Mesenchymal stem cell (in vitro differentiated cells and primary cell): ENCODE results near the gene KPNA6.

ENCODE experiments used
- DNase-seq: peaks from one replicate; pipeline ENCODE4 v3.0.0-alpha.2; 2013
- H2AFZ ChIP-seq: one replicate; pipeline ENCODE4 v1.6.1; 2013; ENCODE audit warnings: low read depth, mild to moderate bottlenecking, control low read depth, inconsistent platforms, low read length, moderate library complexity
- H2AK5ac ChIP-seq: 2 replicates; pipeline ENCODE4 v1.6.1; 2013; ENCODE audit warnings: low read length, moderate library complexity, mild to moderate bottlenecking, inconsistent platforms; ENCODE audit not compliant: severe bottlenecking
- H2BK120ac ChIP-seq: one replicate; pipeline ENCODE4 v1.6.1; 2013; ENCODE audit warnings: low read depth, mild to moderate bottlenecking, inconsistent platforms, low read length, moderate library complexity
- H2BK12ac ChIP-seq, 2 experiments: one replicate each; pipeline ENCODE4 v1.6.1; 2013; ENCODE audit warnings: inconsistent platforms in 2 of 2, low read length in 2 of 2, mild to moderate bottlenecking in 2 of 2, moderate library complexity in 2 of 2, control low read depth in 1 of 2
- H2BK15ac ChIP-seq: one replicate; pipeline ENCODE4 v1.6.1; 2013; ENCODE audit warnings: mild to moderate bottlenecking, low read depth, inconsistent platforms; ENCODE audit not compliant: poor library complexity, severe bottlenecking
- H2BK5ac ChIP-seq: 2 replicates; pipeline ENCODE4 v1.6.1; 2013; ENCODE audit warnings: low read depth, mild to moderate bottlenecking, low read length, control low read depth, inconsistent platforms; ENCODE audit not compliant: poor library complexity, severe bottlenecking
- H3K14ac ChIP-seq, 2 experiments: one replicate each; pipeline ENCODE4 v1.6.1; 2013; ENCODE audit warnings: inconsistent platforms in 2 of 2, low read length in 2 of 2, control low read depth in 1 of 2, mild to moderate bottlenecking in 1 of 2, moderate library complexity in 1 of 2
- H3K18ac ChIP-seq, 2 experiments: one replicate each; pipeline ENCODE4 v1.6.1; 2013; ENCODE audit warnings: inconsistent platforms in 2 of 2, low read length in 2 of 2, control low read depth in 1 of 2, low read depth in 1 of 2, mild to moderate bottlenecking in 1 of 2
- H3K23ac ChIP-seq, 2 experiments: one replicate each; pipeline ENCODE4 v1.6.1; 2013; ENCODE audit warnings: inconsistent platforms in 2 of 2, low read length in 2 of 2, mild to moderate bottlenecking in 2 of 2, moderate library complexity in 2 of 2, control low read depth in 1 of 2
- H3K27ac ChIP-seq: 2 replicates; pipeline ENCODE4 v1.5.1; 2013; ENCODE audit warnings: mild to moderate bottlenecking, moderate library complexity, low read length, control low read depth, inconsistent platforms; ENCODE audit not compliant: poor library complexity, severe bottlenecking
- H3K27me3 ChIP-seq, 2 experiments: 2 replicates each; pipeline versions ENCODE4 v1.6.1 to v1.7.0; 2013; ENCODE audit warnings: low read length in 2 of 2, mild to moderate bottlenecking in 2 of 2, moderate library complexity in 2 of 2, control low read depth in 1 of 2, inconsistent platforms in 1 of 2; ENCODE audit not compliant: control insufficient read depth in 1 of 2, insufficient read depth in 1 of 2
- H3K36me3 ChIP-seq, 2 experiments: 2 replicates each; pipeline versions ENCODE4 v1.6.1 to v1.7.0; 2013; ENCODE audit warnings: low read length in 2 of 2, control low read depth in 1 of 2, inconsistent platforms in 1 of 2, low read depth in 1 of 2, mild to moderate bottlenecking in 1 of 2; ENCODE audit not compliant: insufficient read depth in 2 of 2, control insufficient read depth in 1 of 2
- H3K4ac ChIP-seq, 2 experiments: one replicate each; pipeline ENCODE4 v1.6.1; 2013; ENCODE audit warnings: inconsistent platforms in 2 of 2, low read length in 2 of 2, mild to moderate bottlenecking in 2 of 2, moderate library complexity in 2 of 2, control low read depth in 1 of 2, low read depth in 1 of 2
- H3K4me1 ChIP-seq: 2 replicates; pipeline ENCODE4 v1.6.1; 2013; ENCODE audit warnings: low read depth, low read length, control low read depth; ENCODE audit not compliant: control insufficient read depth, insufficient read depth
- H3K4me2 ChIP-seq: 2 replicates; pipeline ENCODE4 v1.6.1; 2013; ENCODE audit warnings: low read length, mild to moderate bottlenecking, inconsistent platforms; ENCODE audit not compliant: poor library complexity, severe bottlenecking
- H3K4me3 ChIP-seq, 2 experiments: 2 replicates each; pipeline versions ENCODE4 v1.5.1 to v1.7.0; 2013; ENCODE audit warnings: low read length in 2 of 2, mild to moderate bottlenecking in 2 of 2, control low read depth in 1 of 2, low read depth in 1 of 2; ENCODE audit not compliant: insufficient read depth in 1 of 2
- H3K79me1 ChIP-seq: replicated peaks from 2 replicates; pipeline ENCODE4 v1.6.1; 2013; ENCODE audit warnings: mild to moderate bottlenecking, control low read depth, low read length, inconsistent platforms; ENCODE audit not compliant: poor library complexity, severe bottlenecking
- H3K9ac ChIP-seq: 2 replicates; pipeline ENCODE4 v1.7.0; 2013; ENCODE audit warnings: mild to moderate bottlenecking, low read length, moderate library complexity
- H3K9me3 ChIP-seq: 2 replicates; pipeline ENCODE4 v1.7.0; 2013; ENCODE audit warnings: mild to moderate bottlenecking, low read length; ENCODE audit not compliant: control insufficient read depth
- H4K8ac ChIP-seq: one replicate; pipeline ENCODE4 v1.6.1; 2013; ENCODE audit warnings: inconsistent platforms, mild to moderate bottlenecking, low read length, moderate library complexity
- H4K91ac ChIP-seq: one replicate; pipeline ENCODE4 v1.6.1; 2013; ENCODE audit warnings: mild to moderate bottlenecking, low read length, inconsistent platforms
- WGBS: methylation state at CpG from one replicate; pipeline ENCODE4 v1.1.7; 2013; ENCODE audit warnings: mixed read lengths; 5-methylcytosine and 5-hydroxymethylcytosine counted together

KPNA6 gene

DNA sequence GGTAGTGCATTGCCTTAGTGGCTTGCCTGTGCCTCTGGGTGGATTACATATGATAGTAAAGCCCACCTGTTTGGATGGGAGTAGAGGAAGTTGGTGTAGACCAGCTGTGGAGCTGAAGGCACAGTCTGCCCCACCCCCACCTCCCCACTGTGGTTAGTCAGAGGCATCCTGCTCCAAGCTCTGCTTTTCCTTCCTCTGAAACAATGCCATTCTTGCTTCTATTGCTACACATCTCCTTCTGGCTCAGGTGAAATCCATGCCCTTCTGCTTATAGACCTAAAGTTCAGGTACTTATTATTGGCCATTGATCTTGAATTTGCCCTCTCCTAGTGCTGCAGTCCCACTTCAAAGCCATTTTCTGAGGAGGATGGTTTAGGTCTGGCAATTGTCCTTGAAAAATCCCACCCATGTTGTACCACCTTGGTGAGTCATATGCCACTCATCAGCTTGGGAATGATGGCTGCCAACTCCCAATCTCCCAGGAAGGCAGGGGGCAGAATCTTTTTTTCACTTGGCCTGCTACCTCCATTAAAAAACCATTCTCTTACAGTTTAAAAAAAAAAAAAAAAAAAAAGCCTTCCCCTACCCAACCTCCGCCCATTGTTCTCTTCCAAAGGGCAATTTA lies 64.9 kb downstream of the KPNA6 start:
- peak overlapping the region; percentile 61 for H2AK5ac ChIP-seq
- no peak overlapping the region for H2AFZ ChIP-seq
- H3K36me3 ChIP-seq = peaks cover 52 to 81% of the 10 kb centered on the region in 2 experiments
- no peak overlapping the region for H2BK5ac ChIP-seq
- no peak overlapping the region for H3K27ac ChIP-seq
- DNase-seq = no peak
- H2BK120ac ChIP-seq = no peak overlapping the region
- no peak overlapping the region for H3K18ac ChIP-seq
- peak overlapping the region in 1 of 2 experiments; percentile 3 for H2BK12ac ChIP-seq
- no peak overlapping the region for H3K14ac ChIP-seq
- no peak overlapping the region for H3K23ac ChIP-seq
- H2BK15ac ChIP-seq = no peak overlapping the region
- H3K9me3 ChIP-seq = no peaks in the 10 kb centered on the region
- H3K79me1 ChIP-seq = peaks cover 27% of the 10 kb centered on the region
- H3K4me2 ChIP-seq = no peak overlapping the region
- no peak overlapping the region for H3K4me3 ChIP-seq
- H3K27me3 ChIP-seq = no peaks in the 10 kb centered on the region
- H4K91ac ChIP-seq = no peak overlapping the region
- WGBS = 100% methylated on average over 1 of the region's 1 CpG
- H4K8ac ChIP-seq = peak overlapping the region; percentile 60
- H3K4ac ChIP-seq = no peak overlapping the region
- H3K9ac ChIP-seq = no peak overlapping the region
- peaks cover 5% of the 10 kb centered on the region for H3K4me1 ChIP-seq

DNA sequence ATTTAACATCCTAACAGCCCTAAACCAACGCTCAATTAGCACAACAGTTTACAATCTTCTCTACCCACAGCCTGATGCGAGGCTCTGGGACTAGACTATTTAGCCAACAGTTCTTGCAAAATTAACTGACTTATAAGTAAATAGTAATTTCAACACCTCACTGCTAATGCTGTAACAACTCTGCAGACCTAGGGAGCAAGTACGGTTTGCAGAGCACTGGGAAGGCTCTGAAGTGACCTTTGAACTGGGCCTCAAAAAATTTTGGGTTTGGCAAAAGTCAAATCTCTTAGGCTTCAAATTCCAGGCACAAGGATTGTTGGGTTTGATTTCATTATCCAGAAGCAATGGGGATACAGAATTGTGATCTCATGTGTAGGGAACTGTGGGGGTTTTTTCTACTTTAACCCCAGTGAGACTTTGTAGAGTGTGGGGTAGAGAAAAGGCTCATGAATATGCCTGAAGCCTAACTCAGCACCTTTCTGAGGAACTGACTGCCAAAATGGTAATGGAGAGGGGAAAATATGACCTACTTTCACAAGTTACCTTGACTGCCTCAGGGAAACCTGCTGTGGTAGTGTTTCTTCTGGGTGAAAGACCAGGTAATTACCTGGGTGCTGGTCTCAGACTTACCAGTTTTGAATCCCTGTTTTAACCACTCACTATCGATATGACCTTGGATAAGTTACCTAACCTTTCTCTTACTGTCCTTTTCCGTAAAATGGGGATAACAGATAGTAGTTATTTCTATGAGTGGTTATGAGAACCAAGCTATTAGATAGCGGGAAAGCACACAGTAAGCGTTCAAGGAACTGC lies 70.7 kb downstream of the KPNA6 start:
- H2BK5ac ChIP-seq = no peak overlapping the region
- H3K9me3 ChIP-seq = no peaks in the 10 kb centered on the region
- peak; percentile 36 for DNase-seq
- peak overlapping the region in 1 of 2 experiments; percentile 96 for H3K4me3 ChIP-seq
- H3K23ac ChIP-seq = no peak overlapping the region
- peaks cover 13% of the 10 kb centered on the region for H3K4me1 ChIP-seq
- WGBS = 92% methylated on average over 6 of the region's 7 CpGs
- H2BK12ac ChIP-seq = no peak overlapping the region
- peak overlapping the region; percentile 100 for H3K9ac ChIP-seq
- H4K8ac ChIP-seq = no peak overlapping the region
- no peak overlapping the region for H2BK15ac ChIP-seq
- H3K27me3 ChIP-seq = no peaks in the 10 kb centered on the region
- H3K4ac ChIP-seq = peak overlapping the region in 1 of 2 experiments; percentile 49
- no peak overlapping the region for H2BK120ac ChIP-seq
- no peak overlapping the region for H2AFZ ChIP-seq
- H3K4me2 ChIP-seq = no peak overlapping the region
- H3K79me1 ChIP-seq = peaks cover 13% of the 10 kb centered on the region
- no peak overlapping the region for H3K18ac ChIP-seq
- no peak overlapping the region for H3K14ac ChIP-seq
- H2AK5ac ChIP-seq = peak overlapping the region; percentile 67
- peaks cover 33 to 49% of the 10 kb centered on the region in 2 experiments for H3K36me3 ChIP-seq
- no peak overlapping the region for H4K91ac ChIP-seq
- no peak overlapping the region for H3K27ac ChIP-seq

DNA sequence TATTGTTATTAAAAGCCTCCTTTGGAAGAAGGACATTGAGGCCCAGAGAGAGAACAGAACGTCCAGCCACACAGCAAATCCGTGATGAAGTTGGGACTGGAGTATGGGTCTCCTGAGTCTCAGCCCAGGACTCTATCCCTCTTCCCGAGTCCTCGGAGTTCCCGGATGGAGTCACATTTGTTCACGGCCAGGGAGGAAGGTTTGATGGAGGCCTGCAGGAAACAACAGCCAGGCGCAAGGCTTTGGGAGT lies 71.3 kb downstream of the KPNA6 start:
- no peak for DNase-seq
- H3K4me1 ChIP-seq = peaks cover 13% of the 10 kb centered on the region
- peak overlapping the region; percentile 100 for H3K9ac ChIP-seq
- peak overlapping the region; percentile 19 to 39 for H3K4ac ChIP-seq
- no peak overlapping the region for H2BK15ac ChIP-seq
- H2BK120ac ChIP-seq = no peak overlapping the region
- no peak overlapping the region for H3K14ac ChIP-seq
- peak overlapping the region; percentile 9 for H3K27ac ChIP-seq
- H2BK5ac ChIP-seq = no peak overlapping the region
- H3K18ac ChIP-seq = peak overlapping the region; percentile 16 to 84
- H2AFZ ChIP-seq = peak overlapping the region; percentile 15
- H4K8ac ChIP-seq = peak overlapping the region; percentile 58
- H3K4me3 ChIP-seq = peak overlapping the region in 1 of 2 experiments; percentile 96
- no peak overlapping the region for H3K23ac ChIP-seq
- no peaks in the 10 kb centered on the region for H3K27me3 ChIP-seq
- H3K36me3 ChIP-seq = peaks cover 28 to 48% of the 10 kb centered on the region in 2 experiments
- 71% methylated on average over 7 of the region's 7 CpGs for WGBS
- H3K9me3 ChIP-seq = no peaks in the 10 kb centered on the region
- H3K79me1 ChIP-seq = peaks cover 10% of the 10 kb centered on the region
- no peak overlapping the region for H2BK12ac ChIP-seq
- H2AK5ac ChIP-seq = no peak overlapping the region
- peak overlapping the region; percentile 51 for H3K4me2 ChIP-seq
- H4K91ac ChIP-seq = no peak overlapping the region

DNA sequence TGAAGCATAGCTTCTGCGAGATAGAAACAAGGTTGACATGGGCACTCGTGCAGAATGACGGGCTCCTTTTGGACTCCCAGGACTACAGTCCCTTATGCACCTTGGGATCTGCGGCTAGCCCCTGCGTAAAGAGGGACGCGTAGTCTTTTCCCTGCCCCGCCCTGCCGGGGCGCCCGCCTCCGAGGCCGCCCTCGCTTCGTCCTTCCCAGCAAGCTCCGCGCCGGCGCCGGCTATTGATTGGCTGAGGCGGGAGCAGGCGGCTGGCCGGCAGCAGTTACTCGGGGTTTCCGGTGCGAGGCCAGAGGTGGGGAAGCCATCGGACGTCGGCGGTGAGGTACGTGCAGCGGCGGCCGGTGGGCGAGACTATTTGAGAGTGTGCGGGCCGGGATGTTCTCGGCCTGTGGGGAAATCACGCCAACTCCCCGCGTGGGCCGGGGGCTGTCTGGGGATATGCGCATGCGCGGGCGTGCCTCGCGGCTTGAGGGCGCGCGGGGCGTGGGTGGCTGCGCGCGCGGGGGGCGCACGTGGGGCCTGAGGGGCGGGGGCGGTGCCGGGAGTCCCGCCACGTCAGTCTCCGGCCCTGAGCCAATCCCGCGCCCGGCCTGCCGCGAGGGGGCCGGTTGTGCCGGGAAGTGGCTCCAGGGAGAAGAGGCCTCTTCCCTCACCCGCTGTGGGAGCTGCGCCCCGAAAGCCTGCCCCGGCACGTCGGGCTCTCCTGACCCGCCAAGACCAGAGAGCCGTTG lies 71.8 kb downstream of the KPNA6 start, which contains the start of gene TXLNA:
TSS of gene TXLNA (plus strand) at position 233 of the 743 bp plus-strand sequence. CDS start 671 bp downstream, outside the sequence.
- Histone ChIP-seq H3K18ac (peak within 1 kb of the TSS; percentile 96 to 97), H2AK5ac (peak within 1 kb of the TSS; percentile 67), H3K79me1 (peaks cover 10% of the 10 kb centered on the region), H4K8ac (peak within 1 kb of the TSS; percentile 95), H2BK120ac (peak within 1 kb of the TSS; percentile 95), H3K27ac (peak within 1 kb of the TSS; percentile 98), H3K9me3 (no peaks in the 10 kb centered on the region), H3K4me1 (peaks cover 16% of the 10 kb centered on the region), H3K4ac (peak within 1 kb of the TSS; percentile 66 to 93), H3K9ac (peak within 1 kb of the TSS; percentile 100), H2BK15ac (peak within 1 kb of the TSS; percentile 87), H3K36me3 (peaks cover 31 to 48% of the 10 kb centered on the region in 2 experiments), H3K4me3 (peak within 1 kb of the TSS; percentile 67 to 96), H2BK5ac (peak within 1 kb of the TSS; percentile 98), H3K23ac (peak within 1 kb of the TSS; percentile 20 to 88), H2BK12ac (peak within 1 kb of the TSS in 1 of 2 experiments; percentile 66), H2AFZ (peak within 1 kb of the TSS; percentile 18), H3K4me2 (peak within 1 kb of the TSS; percentile 89), H4K91ac (peak within 1 kb of the TSS; percentile 96), H3K27me3 (no peaks in the 10 kb centered on the region), H3K14ac (peak within 1 kb of the TSS in 1 of 2 experiments; percentile 84)
- DNase-seq = peak; percentile 92
- under 1% methylated on average over 60 of the region's 79 CpGs for WGBS
